ENCODE results near the gene HS6ST3.

Gene HS6ST3

DNA sequence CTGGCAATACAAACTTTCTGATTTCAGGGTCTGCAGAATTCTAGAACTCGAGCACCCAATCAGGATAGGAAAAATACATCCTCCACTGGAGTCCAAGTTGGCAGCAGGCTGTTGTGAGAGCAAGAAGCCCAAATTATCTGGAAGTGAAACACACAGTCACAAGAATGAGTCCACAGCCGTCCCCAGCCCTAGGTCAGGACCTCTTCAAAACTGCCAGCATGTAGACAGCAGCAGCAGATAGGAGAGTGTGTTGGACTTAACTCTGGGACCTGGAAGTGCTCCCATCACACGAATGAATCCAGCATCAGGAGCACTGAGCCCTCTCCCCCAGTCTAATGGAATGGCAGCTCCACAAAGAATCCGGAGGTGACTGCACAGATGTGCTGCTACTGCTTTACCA is 483.7 kb downstream of the HS6ST3 start:
- DNase-seq (no peak), ATAC-seq (ENCODE audit: insufficient read depth, low read depth) (no peak)
- no peak overlapping the region for H3K4me2 ChIP-seq (ENCODE audit: insufficient read depth, low read length)
- H3K4me3 ChIP-seq (ENCODE audit: low read depth in 1 of 2, low read length in 2 of 2) = no peak overlapping the region
- H3K9ac ChIP-seq (ENCODE audit: low read depth, low read length) = no peak overlapping the region
- H4K20me1 ChIP-seq (ENCODE audit: insufficient read depth, low read length) = no peaks in the 10 kb centered on the region
- no peak for TF ChIP-seq EZH2 (IDR thresholded peaks at IDR 0.05; ENCODE audit: borderline replicate concordance, low read depth, low read length, severe bottlenecking)
- TF ChIP-seq, protein P1, sequence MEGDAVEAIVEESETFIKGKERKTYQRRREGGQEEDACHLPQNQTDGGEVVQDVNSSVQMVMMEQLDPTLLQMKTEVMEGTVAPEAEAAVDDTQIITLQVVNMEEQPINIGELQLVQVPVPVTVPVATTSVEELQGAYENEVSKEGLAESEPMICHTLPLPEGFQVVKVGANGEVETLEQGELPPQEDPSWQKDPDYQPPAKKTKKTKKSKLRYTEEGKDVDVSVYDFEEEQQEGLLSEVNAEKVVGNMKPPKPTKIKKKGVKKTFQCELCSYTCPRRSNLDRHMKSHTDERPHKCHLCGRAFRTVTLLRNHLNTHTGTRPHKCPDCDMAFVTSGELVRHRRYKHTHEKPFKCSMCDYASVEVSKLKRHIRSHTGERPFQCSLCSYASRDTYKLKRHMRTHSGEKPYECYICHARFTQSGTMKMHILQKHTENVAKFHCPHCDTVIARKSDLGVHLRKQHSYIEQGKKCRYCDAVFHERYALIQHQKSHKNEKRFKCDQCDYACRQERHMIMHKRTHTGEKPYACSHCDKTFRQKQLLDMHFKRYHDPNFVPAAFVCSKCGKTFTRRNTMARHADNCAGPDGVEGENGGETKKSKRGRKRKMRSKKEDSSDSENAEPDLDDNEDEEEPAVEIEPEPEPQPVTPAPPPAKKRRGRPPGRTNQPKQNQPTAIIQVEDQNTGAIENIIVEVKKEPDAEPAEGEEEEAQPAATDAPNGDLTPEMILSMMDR (IDR thresholded peaks at IDR 0.05; ENCODE audit: borderline replicate concordance, extremely low read depth, low read length, poor library complexity, severe bottlenecking) = no peak
- H3K9me3 ChIP-seq (ENCODE audit: insufficient read depth, low read length, severe bottlenecking) = no peaks in the 10 kb centered on the region
- no peak overlapping the region for H2AFZ ChIP-seq (ENCODE audit: low read depth, low read length)
- no peaks in the 10 kb centered on the region for H3K27me3 ChIP-seq (ENCODE audit: insufficient read depth, low read length, poor library complexity)
- H3K79me2 ChIP-seq (ENCODE audit: insufficient read depth, low read length) = no peaks in the 10 kb centered on the region
- no peaks in the 10 kb centered on the region for H3K36me3 ChIP-seq (ENCODE audit: insufficient read depth, low read length)
- no peak overlapping the region for H3K27ac ChIP-seq (ENCODE audit: low read length)
- H3K4me1 ChIP-seq (ENCODE audit: insufficient read depth, low read length) = no peaks in the 10 kb centered on the region

DNA sequence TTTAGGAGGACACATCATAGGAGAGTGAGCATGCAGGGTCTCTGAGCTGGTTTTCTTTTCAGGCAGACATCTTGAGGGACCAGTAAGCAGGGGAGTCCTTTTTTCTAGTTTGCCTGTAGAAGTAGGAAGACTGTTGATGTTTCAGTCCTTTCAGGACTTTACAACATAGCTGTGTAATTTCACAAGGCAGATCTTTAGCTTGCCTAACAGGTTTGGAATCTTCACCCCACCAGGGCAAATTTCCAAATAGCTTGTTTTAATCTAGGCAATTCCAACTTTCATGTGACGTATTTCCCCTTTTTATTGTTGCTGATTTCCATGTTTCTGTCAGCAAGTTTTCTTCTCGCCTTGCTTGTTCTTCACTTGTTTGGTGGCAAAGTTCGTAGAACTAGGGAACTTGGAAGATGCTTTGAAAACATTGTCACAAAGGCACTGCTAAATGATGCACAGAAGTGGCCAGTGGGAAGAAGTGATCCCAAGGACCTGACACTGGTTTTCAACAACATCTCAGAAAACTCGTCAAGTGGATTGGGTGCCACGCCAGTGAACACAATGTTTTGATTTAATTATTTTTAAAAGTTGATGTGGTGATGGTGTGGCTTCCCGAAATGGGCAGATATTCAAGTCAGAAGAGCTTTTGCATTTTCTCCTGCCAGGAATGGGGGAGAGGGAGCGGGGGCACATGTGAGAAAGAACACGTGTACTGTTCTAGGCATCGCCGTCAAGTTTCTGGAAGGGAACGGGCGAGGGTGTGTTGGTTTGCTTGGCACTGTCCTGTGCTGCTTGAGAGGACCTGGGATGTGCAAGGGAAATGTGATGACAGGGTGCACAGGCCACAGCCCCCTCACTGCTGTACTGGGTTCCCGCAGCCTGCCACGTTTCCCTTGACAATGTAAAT is 485.8 kb downstream of the HS6ST3 start:
- TF ChIP-seq, protein P1 (IDR thresholded peaks at IDR 0.05; ENCODE audit: borderline replicate concordance, extremely low read depth, low read length, poor library complexity, severe bottlenecking) = no peak
- TF ChIP-seq EZH2 (IDR thresholded peaks at IDR 0.05; ENCODE audit: borderline replicate concordance, low read depth, low read length, severe bottlenecking) = no peak

DNA sequence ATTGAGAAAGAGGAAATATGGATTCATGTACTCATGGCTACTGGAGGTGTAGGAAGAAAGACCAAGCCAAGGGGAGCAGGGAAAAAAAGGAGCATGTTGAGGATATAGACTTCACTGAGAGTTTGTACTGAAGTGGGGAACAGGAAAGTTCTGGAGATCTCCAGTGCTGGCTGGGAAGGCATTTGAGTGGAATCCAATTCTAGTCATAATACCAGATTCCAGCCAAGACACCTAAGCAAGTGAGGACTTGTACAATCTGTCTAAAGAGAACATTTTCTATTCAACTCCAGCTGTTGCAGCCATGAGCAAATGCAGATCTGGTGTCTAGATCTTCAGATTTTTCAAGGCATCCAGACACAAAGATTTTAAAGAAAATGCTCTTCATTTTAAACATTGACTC is 491.8 kb downstream of the HS6ST3 start:
- H3K27me3 ChIP-seq (ENCODE audit: insufficient read depth, low read length, poor library complexity) = no peaks in the 10 kb centered on the region
- ATAC-seq (ENCODE audit: insufficient read depth, low read depth) = no peak

More for the DNA sequence above, 485.8 kb downstream of the HS6ST3 start:
- Histone ChIP-seq H3K27ac (ENCODE audit: low read length) (no peak overlapping the region), H3K79me2 (ENCODE audit: insufficient read depth, low read length) (no peaks in the 10 kb centered on the region), H3K4me1 (ENCODE audit: insufficient read depth, low read length) (no peaks in the 10 kb centered on the region), H3K27me3 (ENCODE audit: insufficient read depth, low read length, poor library complexity) (no peaks in the 10 kb centered on the region), H4K20me1 (ENCODE audit: insufficient read depth, low read length) (no peaks in the 10 kb centered on the region), H3K4me2 (ENCODE audit: insufficient read depth, low read length) (no peak overlapping the region), H3K36me3 (ENCODE audit: insufficient read depth, low read length) (no peaks in the 10 kb centered on the region), H3K9ac (ENCODE audit: low read depth, low read length) (no peak overlapping the region), H2AFZ (ENCODE audit: low read depth, low read length) (no peak overlapping the region), H3K9me3 (ENCODE audit: insufficient read depth, low read length, severe bottlenecking) (no peaks in the 10 kb centered on the region), H3K4me3 (ENCODE audit: low read depth in 1 of 2, low read length in 2 of 2) (no peak overlapping the region)
- no peak for ATAC-seq (ENCODE audit: insufficient read depth, low read depth)
- DNase-seq = no peak

More for the DNA sequence above, 491.8 kb downstream of the HS6ST3 start:
- no peaks in the 10 kb centered on the region for H3K79me2 ChIP-seq (ENCODE audit: insufficient read depth, low read length)
- no peak overlapping the region for H2AFZ ChIP-seq (ENCODE audit: low read depth, low read length)
- no peak for DNase-seq
- no peaks in the 10 kb centered on the region for H3K36me3 ChIP-seq (ENCODE audit: insufficient read depth, low read length)
- H3K4me1 ChIP-seq (ENCODE audit: insufficient read depth, low read length) = no peaks in the 10 kb centered on the region
- H3K9ac ChIP-seq (ENCODE audit: low read depth, low read length) = no peak overlapping the region
- no peaks in the 10 kb centered on the region for H3K9me3 ChIP-seq (ENCODE audit: insufficient read depth, low read length, severe bottlenecking)
- H3K27ac ChIP-seq (ENCODE audit: low read length) = no peak overlapping the region
- no peak overlapping the region for H3K4me3 ChIP-seq (ENCODE audit: low read depth in 1 of 2, low read length in 2 of 2)
- TF ChIP-seq, protein P1 (IDR thresholded peaks at IDR 0.05; ENCODE audit: borderline replicate concordance, extremely low read depth, low read length, poor library complexity, severe bottlenecking) = no peak
- no peak for TF ChIP-seq EZH2 (IDR thresholded peaks at IDR 0.05; ENCODE audit: borderline replicate concordance, low read depth, low read length, severe bottlenecking)
- no peaks in the 10 kb centered on the region for H4K20me1 ChIP-seq (ENCODE audit: insufficient read depth, low read length)
- no peak overlapping the region for H3K4me2 ChIP-seq (ENCODE audit: insufficient read depth, low read length)

Measured in DND-41 (cell line).